ENCODE data around the gene PPP1R15A.
A peak's percentile ranks its signal among the peaks of the same experiment; 100 is the strongest.
"Not testable (repeated sequence)": the region's sequence is repeated elsewhere in the genome, so short reads cannot be mapped to it uniquely, and the experiment has no call there.

Gene PPP1R15A

DNA sequence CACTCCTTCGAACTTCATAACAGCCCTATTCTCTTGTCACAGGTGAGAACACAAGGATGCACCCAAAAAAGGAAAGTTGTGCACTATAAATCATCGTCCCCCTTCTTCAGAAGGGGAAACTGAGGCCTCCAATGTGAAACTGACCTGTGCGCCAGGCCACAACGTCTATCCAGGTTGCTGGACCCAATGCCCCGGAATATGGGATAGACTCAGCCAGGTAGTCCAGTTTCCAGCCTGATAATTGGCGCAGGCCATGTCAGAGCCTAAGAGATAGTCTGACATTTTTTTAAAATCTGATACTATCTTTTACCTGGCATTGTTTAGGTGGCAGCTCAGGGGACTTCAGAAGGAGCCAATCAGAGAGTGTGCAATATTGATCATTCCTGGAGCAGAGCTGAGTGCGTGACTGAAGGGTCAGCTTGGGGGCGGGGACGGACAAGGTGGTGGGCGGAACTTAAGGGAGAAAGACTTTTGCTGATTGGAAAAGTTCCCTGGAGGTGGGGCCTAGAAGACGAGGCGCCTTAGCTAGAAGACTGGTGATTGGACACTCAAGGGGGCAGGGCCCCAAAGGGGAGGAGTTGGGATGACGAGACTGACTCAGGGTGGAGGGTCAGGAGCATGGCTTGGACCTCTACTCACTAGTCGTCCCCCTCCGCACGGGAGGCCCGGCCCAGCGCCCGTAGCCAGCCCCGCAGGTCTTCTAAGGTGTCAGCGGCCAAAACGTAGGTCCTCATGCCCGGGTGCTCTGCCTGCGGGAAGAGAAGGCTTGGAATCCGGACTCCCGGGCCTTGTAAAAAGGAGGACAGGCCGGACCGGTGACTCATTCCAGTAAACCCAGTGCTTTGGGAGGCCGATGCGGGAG lies 12.3 kb upstream of the PPP1R15A start:
- DNase-seq, result no peak

- DNase-seq, result no peak
Observed at GRCh38 chr19:48861313-48861712, 10.9 kb upstream of the PPP1R15A start.

DNA sequence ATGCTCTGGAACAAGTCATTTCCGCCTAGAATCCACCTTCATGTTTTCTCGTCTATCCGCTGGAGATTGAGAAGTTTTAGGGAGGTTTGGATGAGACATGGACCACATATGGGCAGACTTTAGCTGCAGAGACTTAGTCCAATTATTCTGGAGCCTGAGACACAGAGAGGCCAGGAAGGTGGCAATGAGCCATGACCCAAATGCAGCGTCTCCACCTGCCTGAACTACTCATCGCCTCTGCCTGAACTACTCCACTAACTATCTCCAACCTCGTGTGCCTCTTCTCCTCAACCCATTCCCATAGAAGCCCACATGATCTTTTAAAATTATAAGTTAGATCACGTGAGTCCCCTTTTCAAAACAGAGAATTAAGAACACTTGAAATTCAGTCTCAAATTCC lies 9.4 kb upstream of the PPP1R15A start:
- peak in 1 of 3 experiments; percentile 31 for DNase-seq

GRCh38 chr19:48866692-48867091 lies 5.5 kb upstream of the PPP1R15A start:
- no peak for DNase-seq

DNA sequence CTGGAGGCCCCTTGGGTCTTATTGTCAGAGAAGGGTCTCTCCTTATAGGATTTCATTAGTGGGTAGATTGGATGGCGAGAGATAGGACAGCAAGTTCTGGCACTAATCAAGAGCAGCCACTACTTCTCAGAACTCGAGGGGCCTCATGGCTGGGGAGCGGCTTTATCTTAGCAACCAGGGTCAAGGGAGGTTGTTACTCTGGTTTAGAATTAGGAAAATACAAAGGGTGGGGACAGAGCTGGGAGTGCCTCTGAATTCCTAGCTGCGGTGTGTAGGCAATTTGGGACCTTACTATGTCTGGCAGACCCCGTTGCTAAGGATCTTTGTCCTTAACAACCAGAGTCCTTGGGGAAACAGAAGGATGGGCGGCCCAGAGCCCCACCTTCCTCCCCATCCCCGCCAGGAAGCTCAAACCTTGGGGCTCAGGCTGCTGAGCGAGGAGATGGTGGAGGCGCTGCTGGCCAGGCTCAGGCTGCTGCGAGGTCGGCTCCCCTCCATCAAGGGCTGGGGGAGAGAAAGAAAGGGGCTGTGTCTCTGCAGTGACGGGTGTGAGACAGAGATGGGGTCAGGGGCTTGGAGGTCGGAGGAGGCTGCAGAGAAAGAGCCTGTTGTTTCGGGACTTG lies 5.0 kb upstream of the PPP1R15A start:
- no peak for DNase-seq

DNA sequence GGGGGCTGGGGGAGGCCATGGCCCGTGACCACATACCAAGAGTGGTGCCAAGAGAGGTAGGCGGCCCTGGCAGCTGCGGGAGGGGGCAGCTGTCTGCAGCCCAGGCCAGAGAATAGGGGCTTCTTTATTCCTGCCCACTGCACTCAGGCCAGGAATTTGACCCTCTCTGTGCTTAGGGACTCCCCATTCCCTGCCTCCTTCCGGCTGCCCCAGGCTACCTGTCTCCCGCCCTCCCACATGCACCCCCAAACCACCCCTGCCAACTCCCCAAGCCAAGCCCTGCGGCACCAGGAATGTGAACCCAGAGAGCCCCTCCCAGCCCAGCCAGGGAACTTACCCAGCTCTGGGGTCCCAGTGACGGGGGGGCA lies 4.5 kb upstream of the PPP1R15A start:
- DNase-seq, result no peak

GRCh38 chr19:48868114-48868886 lies 3.9 kb upstream of the PPP1R15A start, which contains the start of gene PLEKHA4:
TSS of gene PLEKHA4 (minus strand) at chr19:48868617. CDS start at chr19:48867620, 997 bp downstream.
- DNase-seq, result no peak

DNA sequence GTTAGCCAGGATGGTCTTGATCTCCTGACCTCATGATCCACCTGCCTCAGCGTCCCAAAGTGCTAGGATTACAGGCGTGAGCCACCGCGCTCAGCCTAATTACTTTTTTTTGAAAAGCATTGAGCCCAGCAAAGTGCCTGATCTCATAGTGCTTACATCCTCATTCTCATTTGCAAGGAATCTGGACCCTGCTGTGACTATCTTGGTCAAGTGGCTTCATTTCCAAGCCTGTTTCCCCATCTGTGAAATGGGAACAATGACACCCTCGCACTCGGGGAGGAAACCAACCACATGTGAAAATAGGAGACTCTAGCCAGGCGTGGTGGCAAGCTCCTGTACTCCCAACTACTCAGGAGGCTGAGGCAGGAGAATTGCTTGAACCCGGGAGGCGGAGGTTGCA lies 2.2 kb upstream of the PPP1R15A start:
- no peak for DNase-seq

DNA sequence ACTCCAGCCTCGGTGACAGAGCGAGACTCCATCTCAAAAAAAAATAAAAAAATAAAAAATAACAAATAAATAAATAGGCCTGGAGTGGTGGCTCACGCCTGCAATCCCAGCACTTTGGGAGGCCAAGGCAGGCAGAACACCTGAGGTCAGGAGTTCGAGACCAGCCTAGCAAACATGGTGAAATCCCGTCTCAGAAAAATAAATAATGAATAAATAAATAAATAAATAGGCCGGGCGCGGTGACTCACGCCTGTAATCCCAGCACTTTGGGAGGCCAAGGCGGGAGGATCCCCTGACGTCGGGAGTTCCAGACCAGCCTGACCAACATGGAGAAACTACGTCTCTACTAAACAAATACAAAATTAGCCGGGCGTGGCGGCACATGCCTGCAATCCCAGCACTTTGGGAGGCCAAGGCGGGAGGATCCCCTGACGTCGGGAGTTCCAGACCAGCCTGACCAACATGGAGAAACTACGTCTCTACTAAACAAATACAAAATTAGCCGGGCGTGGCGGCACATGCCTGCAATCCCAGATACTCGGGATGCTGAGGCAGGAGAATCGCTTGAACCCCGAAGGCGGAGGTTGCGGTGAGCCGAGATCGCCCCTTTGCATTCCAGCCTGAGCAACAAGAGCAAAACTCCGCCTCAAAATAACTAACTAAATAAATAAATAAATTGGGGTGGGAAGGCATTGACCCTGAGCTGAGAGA lies 595 bp upstream of the PPP1R15A start:
- not testable (repeated sequence) for DNase-seq

DNA sequence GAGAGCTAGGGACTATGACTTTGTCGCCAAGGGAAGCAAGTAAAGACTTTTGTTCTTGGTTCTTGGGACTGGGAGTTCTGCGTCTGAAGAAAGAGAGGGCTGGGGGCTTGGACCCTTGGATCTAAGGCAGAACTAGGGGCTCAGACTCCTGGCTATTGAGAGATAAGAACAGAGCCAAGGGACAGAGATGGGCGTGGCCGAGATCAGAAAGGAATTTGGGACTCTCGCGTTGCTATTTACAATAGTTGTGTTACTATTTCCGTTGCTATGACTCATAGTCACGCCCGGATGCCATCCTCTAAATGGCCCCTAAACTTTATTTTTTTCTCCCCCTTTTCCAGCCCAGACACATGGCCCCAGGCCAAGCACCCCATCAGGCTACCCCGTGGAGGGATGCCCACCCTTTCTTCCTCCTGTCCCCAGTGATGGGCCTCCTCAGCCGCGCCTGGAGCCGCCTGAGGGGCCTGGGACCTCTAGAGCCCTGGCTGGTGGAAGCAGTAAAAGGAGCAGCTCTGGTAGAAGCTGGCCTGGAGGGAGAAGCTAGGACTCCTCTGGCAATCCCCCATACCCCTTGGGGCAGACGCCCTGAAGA lies 759 bp downstream of the PPP1R15A start:
- peak; percentile 53 to 73 (median 56) for DNase-seq

GRCh38 chr19:48873476-48874302 lies 1.5 kb downstream of the PPP1R15A start:
- no peak for DNase-seq

DNA sequence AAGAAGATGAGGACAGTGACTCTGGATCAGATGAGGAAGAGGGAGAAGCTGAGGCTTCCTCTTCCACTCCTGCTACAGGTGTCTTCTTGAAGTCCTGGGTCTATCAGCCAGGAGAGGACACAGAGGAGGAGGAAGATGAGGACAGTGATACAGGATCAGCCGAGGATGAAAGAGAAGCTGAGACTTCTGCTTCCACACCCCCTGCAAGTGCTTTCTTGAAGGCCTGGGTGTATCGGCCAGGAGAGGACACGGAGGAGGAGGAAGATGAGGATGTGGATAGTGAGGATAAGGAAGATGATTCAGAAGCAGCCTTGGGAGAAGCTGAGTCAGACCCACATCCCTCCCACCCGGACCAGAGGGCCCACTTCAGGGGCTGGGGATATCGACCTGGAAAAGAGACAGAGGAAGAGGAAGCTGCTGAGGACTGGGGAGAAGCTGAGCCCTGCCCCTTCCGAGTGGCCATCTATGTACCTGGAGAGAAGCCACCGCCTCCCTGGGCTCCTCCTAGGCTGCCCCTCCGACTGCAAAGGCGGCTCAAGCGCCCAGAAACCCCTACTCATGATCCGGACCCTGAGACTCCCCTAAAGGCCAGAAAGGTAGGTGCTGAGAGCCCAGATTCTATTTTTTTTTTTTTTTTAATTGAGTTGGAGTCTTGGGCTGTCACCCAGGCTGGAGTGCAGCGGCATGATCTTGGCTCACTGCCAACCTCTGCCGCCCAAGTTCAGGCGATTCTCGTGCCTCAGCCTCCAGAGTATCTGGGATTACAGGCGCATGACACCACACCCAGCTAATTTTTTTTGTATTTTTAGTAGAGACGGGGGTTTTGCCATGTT lies 2.3 kb downstream of the PPP1R15A start:
- peak in 2 of 3 experiments; percentile 60 to 75 for DNase-seq

GRCh38 chr19:48876043-48876981 lies 4.1 kb downstream of the PPP1R15A start:
- not testable (repeated sequence) for DNase-seq

DNA sequence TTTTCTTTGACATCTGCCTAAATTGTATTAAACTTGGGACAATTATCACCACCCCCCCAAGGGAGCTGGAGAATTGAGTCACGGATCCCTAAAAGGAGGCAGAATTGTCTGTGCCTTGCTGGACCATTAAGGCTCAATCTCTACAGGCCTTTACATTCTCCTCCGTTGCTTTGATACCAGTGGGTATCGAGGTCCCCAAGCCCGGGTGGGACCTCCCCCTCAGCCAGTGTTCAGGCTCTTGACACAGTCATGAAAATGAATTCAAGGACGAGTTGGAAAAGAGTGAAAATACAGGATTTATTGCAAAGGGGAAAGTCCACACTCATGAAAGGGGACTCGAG lies 5.6 kb downstream of the PPP1R15A start:
- DNase-seq, result no peak

DNA sequence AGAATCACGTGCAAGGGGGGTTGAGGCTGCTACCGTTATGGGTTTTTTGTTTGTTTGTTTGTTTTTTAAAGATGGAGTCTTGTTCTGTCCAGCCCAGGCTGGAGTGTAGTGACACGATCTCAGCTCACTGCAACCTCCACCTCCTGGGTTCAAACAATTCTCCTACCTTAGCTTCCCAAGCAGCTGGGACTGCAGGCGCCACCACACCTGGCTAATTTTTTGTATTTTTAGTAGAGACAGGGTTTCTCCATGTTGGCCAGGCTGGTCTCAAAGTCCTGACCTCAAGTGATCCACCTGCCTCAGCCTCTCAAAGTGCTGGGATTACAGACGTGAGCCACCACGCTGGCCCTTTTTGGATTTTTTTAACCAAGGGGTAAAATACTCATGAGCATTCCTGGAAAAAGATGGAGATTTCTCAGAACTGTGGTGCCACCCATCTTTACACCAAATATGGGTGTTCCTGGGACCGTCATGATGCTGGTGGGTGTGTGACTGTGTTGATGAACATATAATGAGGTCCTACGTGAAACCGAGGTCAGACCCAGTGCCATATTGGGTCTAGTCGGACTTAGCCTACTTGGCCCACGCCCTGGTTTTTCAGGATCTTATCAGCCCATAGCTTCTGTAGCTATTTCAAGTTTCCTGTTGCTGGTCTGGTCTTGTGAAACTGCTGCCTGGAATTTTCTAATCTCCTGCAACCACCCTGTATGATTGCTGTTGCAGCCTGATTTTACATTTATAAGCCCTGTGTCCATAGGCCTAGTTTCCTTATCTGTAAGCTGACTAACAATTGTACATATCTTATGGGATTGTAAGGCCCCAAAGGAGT lies 6.2 kb downstream of the PPP1R15A start:
- DNase-seq, result no peak

DNA sequence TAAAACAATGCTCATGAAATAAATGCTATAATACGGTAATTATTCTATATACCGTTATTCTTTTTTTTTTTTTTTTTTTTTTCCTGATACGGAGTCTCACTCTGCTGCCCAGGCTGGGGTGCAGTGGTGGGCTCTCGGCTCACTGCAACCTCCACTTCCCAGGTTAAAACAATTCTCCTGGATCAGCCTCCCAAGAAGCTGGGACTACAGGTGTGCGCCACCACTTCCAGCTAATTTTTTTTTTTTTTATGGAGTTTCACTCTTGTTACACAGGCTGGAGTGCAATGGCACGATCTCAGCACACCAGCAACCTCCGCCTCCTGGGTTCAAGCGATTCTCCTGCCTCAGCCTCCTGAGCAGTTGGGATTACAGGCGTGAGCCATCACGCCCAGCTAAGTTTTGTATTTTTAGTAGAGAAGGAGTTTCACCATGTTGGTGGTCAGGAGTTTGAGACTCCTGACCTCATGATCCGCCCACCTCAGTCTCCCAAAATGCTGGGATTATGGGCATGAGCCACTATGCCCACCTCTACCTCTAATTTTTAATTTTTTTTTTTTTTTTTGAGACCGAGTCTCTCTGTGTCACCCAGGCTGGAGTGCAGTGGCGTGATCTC lies 6.9 kb downstream of the PPP1R15A start:
- DNase-seq, result no peak

DNA sequence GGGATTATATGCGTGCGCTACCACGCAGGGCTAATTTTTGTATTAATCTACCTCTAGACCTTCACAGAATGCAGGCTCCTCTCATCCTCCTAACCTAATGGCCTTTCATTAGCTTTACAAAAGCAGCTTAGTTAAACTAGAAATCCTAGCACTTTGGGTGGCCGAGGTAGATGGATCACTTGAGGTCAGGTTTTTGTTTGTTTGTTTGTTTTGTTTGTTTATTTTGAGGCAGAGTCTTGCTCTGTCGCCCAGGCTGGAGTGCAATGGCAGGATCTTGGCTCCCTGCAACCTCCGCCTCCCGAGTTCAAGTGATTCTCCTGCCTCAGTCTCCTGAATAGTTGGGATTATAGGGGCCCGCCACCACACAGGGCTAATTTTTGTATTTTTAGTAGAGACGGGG lies 7.5 kb downstream of the PPP1R15A start:
- DNase-seq, result not testable (repeated sequence)

Measured in NCI-H1417 (cell line).